Cardiac muscle cell (in vitro differentiated cells and primary cell): ENCODE results near the gene PLCL2. TPM values are rescaled to one million over a fixed set of nuclear protein-coding genes. Genes with fewer than 3 reads are reported as not detected.
"Not testable (repeated sequence)": the region's sequence is repeated elsewhere in the genome, so short reads cannot be mapped to it uniquely, and the experiment has no call there.

Source experiments
- DNase-seq, 2 donors: peaks; one replicate each; pipeline versions ENCODE4 v3.0.0 to v3.0.0-alpha.2; 2010 to 2017; ENCODE audit warnings: low read depth in 1 of 2, low spot score in 1 of 2
- H3K27ac ChIP-seq: fragments of 200-600 bp; sonication (generic); 2 replicates; pipeline ENCODE4 v1.5.1; 2016
- H3K27me3 ChIP-seq: fragments of 200-600 bp; sonication (generic); 2 replicates; pipeline ENCODE4 v1.6.0; 2016; ENCODE audit warnings: control low read depth
- H3K36me3 ChIP-seq: fragments of 200-600 bp; sonication (generic); 2 replicates; pipeline ENCODE4 v1.5.1; 2016; ENCODE audit warnings: control low read depth
- H3K4me1 ChIP-seq: fragments of 200-600 bp; sonication (generic); 2 replicates; pipeline ENCODE4 v1.8.1; 2017; ENCODE audit warnings: low read depth, mild to moderate bottlenecking, mixed run types
- H3K4me3 ChIP-seq: fragments of 200-600 bp; sonication (generic); 2 replicates; pipeline ENCODE4 v1.5.1; 2016; ENCODE audit warnings: mild to moderate bottlenecking
- H3K9me3 ChIP-seq: fragments of 200-600 bp; sonication (generic); 2 replicates; pipeline ENCODE4 v1.5.1; 2017; ENCODE audit warnings: low read depth, mild to moderate bottlenecking, control low read depth
- CTCF ChIP-seq: IDR thresholded peaks from 2 replicates; pipeline ENCODE4 v1.5.1; 2012; ENCODE audit warnings: low read depth, mild to moderate bottlenecking, low read length
- polyA plus RNA-seq: library from polyadenylated mRNA; unstranded; fragments of >200 nt; fragmentation: Nextera tagmentation; extraction: Ambion mirVana; gene quantifications from 2 replicates; pipeline ENCODE4 v1.2.1, GENCODE V29; 2016
- total RNA-seq: library from RNA; depleted of rRNA; stranded (reverse); fragments of >200 nt; gene quantifications from 2 replicates; pipeline ENCODE4 v1.2.3, GENCODE V29; 2016

Gene PLCL2
- total and polyA plus RNA-seq, 2 experiments from 2014 or later = 17.3 to 49.1 TPM

- peaks cover 11% of the 10 kb centered on the region for H3K36me3 ChIP-seq
- peaks cover 17% of the 10 kb centered on the region for H3K4me1 ChIP-seq
- TF ChIP-seq CTCF = no peak
- no peaks in the 10 kb centered on the region for H3K9me3 ChIP-seq
- no peak for DNase-seq
- no peak overlapping the region for H3K27ac ChIP-seq
- H3K4me3 ChIP-seq = no peak overlapping the region
- H3K27me3 ChIP-seq = no peaks in the 10 kb centered on the region
These were observed 205.7 kb downstream of the PLCL2 start for GRCh38 chr3:17090280-17090983.

- no peak overlapping the region for H3K4me3 ChIP-seq
- TF ChIP-seq CTCF = no peak
- no peaks in the 10 kb centered on the region for H3K9me3 ChIP-seq
- H3K27me3 ChIP-seq = no peaks in the 10 kb centered on the region
- H3K27ac ChIP-seq = peak overlapping the region; percentile 54
- peaks cover 11% of the 10 kb centered on the region for H3K36me3 ChIP-seq
- no peak for DNase-seq
- H3K4me1 ChIP-seq = peaks cover 17% of the 10 kb centered on the region
These were observed 207.3 kb downstream of the PLCL2 start for GRCh38 chr3:17091910-17092582.

- Histone ChIP-seq H3K4me1 (peaks cover 17% of the 10 kb centered on the region), H3K36me3 (peaks cover 11% of the 10 kb centered on the region), H3K27me3 (no peaks in the 10 kb centered on the region), H3K9me3 (no peaks in the 10 kb centered on the region), H3K4me3 (no peak overlapping the region), H3K27ac (peak overlapping the region; percentile 54)
- no peak for DNase-seq
- no peak for TF ChIP-seq CTCF
These were observed 207.8 kb downstream of the PLCL2 start for GRCh38 chr3:17092583-17092933.

GRCh38 chr3:17094551-17094950 is 209.8 kb downstream of the PLCL2 start:
- peaks cover under 1% of the 10 kb centered on the region for H3K4me1 ChIP-seq
- no peak overlapping the region for H3K4me3 ChIP-seq
- DNase-seq = no peak
- H3K27me3 ChIP-seq = no peaks in the 10 kb centered on the region
- peaks cover 11% of the 10 kb centered on the region for H3K36me3 ChIP-seq
- no peak overlapping the region for H3K27ac ChIP-seq
- no peak for TF ChIP-seq CTCF
- H3K9me3 ChIP-seq = no peaks in the 10 kb centered on the region

GRCh38 chr3:17103579-17103978 is 218.8 kb downstream of the PLCL2 start:
- Histone ChIP-seq H3K27ac (no peak overlapping the region), H3K4me3 (no peak overlapping the region), H3K27me3 (no peaks in the 10 kb centered on the region), H3K9me3 (no peaks in the 10 kb centered on the region), H3K36me3 (no peaks in the 10 kb centered on the region), H3K4me1 (no peaks in the 10 kb centered on the region)
- no peak for DNase-seq
- TF ChIP-seq CTCF = no peak

- H3K4me3 ChIP-seq, H3K36me3 ChIP-seq, H3K4me1 ChIP-seq, H3K27ac ChIP-seq, H3K9me3 ChIP-seq, DNase-seq, H3K27me3 ChIP-seq: not testable (repeated sequence)
These were observed 222.0 kb downstream of the PLCL2 start for GRCh38 chr3:17106801-17107200.
